GM08714 (cell line): ENCODE data around the gene CLCN2.

ENCODE experiments used
- H3K4me3 ChIP-seq: fragments of 200-500 bp; sonication (Bioruptor generic); 2 replicates; pipeline ENCODE4 v1.5.1; 2014; ENCODE audit warnings: mild to moderate bottlenecking, low read length, inconsistent platforms
- ZNF274 ChIP-seq: IDR thresholded peaks from 2 replicates; pipeline ENCODE4 v1.6.1; 2012; ENCODE audit warnings: mild to moderate bottlenecking, low read depth, low read length

The CLCN2 gene

GRCh38 chr3:184335661-184336546, 25.5 kb downstream of the CLCN2 start:
- peak overlapping the region; percentile 63; the same call in 1 of the 2 replicates for H3K4me3 ChIP-seq
- TF ChIP-seq ZNF274 = no peak

DNA sequence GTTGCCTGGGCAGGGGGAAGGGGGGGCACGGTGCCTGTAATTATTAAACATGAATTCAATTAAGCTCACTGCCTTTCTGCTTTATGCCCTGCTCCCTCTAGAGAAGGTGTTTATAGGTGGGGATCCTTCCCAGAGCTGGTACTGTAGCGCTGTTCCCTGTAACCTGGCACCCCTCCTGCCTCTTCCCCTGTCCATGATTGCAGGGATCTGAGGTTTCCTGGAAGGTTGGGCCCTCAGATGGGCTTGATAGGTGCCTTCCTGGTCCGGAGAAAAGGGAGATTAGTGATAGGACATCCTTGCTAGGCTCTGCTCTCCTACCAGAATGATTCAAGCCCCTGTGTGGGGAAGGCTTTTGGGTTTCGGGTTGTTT, 26.1 kb downstream of the CLCN2 start:
- H3K4me3 ChIP-seq = no peak overlapping the region; the same call in 1 of the 2 replicates
- TF ChIP-seq ZNF274 = no peak

- H3K4me3 ChIP-seq = no peak overlapping the region
- no peak for TF ChIP-seq ZNF274
These were observed 26.8 kb downstream of the CLCN2 start for GRCh38 chr3:184334470-184335158.

GRCh38 chr3:184333700-184334099, 27.7 kb downstream of the CLCN2 start:
- no peak for TF ChIP-seq ZNF274

DNA sequence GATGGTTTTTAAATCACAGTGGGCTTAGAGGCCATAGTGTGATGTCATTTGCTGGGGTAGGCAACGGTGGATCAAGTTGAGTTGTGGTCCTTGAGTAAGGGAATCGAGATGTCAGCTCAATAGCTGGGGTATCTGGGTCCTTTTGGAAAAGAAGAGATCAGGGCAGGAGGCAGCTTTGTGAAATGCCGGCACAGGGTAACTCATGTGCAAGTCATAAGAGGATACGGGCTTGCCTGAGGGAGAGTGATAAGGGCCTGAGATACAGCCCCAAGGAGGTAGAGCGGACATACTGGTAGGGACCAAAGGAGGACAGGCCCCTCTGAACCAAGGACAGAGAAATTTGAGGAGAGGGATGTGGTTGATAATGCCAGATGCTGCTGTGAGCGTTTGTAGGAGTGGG, 28.2 kb downstream of the CLCN2 start:
- H3K4me3 ChIP-seq = no peak overlapping the region
- no peak for TF ChIP-seq ZNF274

More at GRCh38 chr3:184333700-184334099, 27.7 kb downstream of the CLCN2 start:
- H3K4me3 ChIP-seq = no peak overlapping the region

GRCh38 chr3:184332370-184333090, 28.9 kb downstream of the CLCN2 start:
- no peak overlapping the region for H3K4me3 ChIP-seq
- TF ChIP-seq ZNF274 = no peak

GRCh38 chr3:184328516-184328915, 32.9 kb downstream of the CLCN2 start:
- H3K4me3 ChIP-seq = no peak overlapping the region
- no peak for TF ChIP-seq ZNF274

- no peak overlapping the region for H3K4me3 ChIP-seq
- TF ChIP-seq ZNF274 = no peak
These were observed 34.2 kb downstream of the CLCN2 start for GRCh38 chr3:184327171-184327570.

GRCh38 chr3:184325715-184326369, 35.6 kb downstream of the CLCN2 start:
- no peak overlapping the region for H3K4me3 ChIP-seq
- no peak for TF ChIP-seq ZNF274

DNA sequence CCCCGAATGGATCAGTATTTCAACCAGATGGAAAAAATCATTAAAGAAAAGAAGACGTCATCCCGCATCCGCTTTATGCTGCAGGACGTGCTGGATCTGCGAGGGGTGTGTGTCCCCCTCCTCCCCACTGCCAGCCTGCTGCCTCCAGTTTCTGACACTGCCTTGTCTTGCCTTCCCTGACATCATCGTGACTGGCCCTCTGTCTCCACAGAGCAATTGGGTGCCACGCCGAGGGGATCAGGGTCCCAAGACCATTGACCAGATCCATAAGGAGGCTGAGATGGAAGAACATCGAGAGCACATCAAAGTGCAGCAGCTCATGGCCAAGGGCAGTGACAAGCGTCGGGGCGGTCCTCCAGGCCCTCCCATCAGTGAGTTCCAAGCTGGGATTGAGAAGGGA, 36.1 kb downstream of the CLCN2 start:
- TF ChIP-seq ZNF274 = no peak
- no peak overlapping the region for H3K4me3 ChIP-seq

- no peak for TF ChIP-seq ZNF274
- no peak overlapping the region for H3K4me3 ChIP-seq
These were observed 37.7 kb downstream of the CLCN2 start for GRCh38 chr3:184323696-184324095.

DNA sequence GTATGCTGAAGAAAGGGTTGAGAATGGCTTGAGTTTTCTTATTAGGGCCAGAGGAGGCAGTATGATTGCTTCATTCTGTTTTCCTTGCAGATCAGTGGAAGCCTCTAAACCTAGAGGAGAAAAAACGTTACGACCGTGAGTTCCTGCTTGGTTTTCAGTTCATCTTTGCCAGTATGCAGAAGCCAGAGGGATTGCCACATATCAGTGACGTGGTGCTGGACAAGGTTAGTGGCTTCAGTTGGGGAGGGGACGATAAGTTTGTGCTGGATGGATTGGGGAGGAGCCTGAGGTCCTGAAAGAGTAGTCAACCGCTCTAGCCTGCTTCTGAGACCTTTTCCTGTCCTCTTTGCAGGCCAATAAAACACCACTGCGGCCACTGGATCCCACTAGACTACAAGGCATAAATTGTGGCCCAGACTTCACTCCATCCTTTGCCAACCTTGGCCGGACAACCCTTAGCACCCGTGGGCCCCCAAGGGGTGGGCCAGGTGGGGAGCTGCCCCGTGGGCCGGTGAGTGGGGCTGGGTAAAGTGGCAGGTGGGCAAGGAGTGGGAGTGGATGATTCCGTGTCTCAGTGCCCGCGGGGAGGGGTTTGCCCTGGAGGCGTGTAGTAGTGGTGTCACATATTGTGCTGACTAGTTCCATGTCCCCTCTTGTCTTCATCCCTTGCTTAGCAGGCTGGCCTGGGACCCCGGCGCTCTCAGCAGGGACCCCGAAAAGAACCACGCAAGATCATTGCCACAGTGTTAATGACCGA, 38.5 kb downstream of the CLCN2 start:
- no peak for TF ChIP-seq ZNF274

GRCh38 chr3:184321666-184322065, 39.7 kb downstream of the CLCN2 start:
- no peak overlapping the region for H3K4me3 ChIP-seq
- TF ChIP-seq ZNF274 = no peak

More for the DNA sequence above, 38.5 kb downstream of the CLCN2 start:
- H3K4me3 ChIP-seq = no peak overlapping the region
